Choroid plexus epithelial cell (primary cell): ENCODE data around the gene FAM3A.

ENCODE experiments used
- DNase-seq: peaks from one replicate; pipeline ENCODE4 v3.0.0-alpha.2; 2010; ENCODE audit warnings: low read depth
- H3K4me3 ChIP-seq: 2 replicates; pipeline ENCODE4 v1.5.1; 2011; ENCODE audit warnings: low read depth, mild to moderate bottlenecking, control low read depth, low read length, moderate library complexity
- TF ChIP-seq, protein P1 (sequence below): conservative IDR thresholded peaks from 2 replicates; pipeline ENCODE4 v1.5.1; 2011; ENCODE audit warnings: low read depth, mild to moderate bottlenecking, control low read depth, inconsistent platforms, low read length, moderate library complexity

The FAM3A gene

DNA sequence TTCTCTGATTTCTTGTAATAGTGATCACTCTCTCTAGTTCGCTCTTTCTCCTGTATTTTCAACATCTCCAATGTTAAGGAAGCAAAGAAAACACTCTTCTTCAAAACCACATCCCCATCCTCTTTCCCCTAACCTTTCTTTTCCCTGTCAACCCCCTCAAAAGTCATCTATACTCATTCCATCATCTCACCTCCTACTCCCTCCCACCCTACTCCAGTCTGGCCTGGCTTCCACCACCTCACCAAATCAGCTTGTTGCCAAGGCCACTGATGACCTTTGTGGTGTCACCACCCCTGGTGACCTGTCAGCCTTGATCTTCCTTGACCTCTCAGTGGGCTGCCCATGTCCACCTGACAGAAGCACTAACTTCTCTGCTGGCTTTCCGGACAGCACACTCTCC, 2.3 kb downstream of the FAM3A start:
- H3K4me3 ChIP-seq = no peak overlapping the region
- no peak for DNase-seq
- TF ChIP-seq, protein P1, sequence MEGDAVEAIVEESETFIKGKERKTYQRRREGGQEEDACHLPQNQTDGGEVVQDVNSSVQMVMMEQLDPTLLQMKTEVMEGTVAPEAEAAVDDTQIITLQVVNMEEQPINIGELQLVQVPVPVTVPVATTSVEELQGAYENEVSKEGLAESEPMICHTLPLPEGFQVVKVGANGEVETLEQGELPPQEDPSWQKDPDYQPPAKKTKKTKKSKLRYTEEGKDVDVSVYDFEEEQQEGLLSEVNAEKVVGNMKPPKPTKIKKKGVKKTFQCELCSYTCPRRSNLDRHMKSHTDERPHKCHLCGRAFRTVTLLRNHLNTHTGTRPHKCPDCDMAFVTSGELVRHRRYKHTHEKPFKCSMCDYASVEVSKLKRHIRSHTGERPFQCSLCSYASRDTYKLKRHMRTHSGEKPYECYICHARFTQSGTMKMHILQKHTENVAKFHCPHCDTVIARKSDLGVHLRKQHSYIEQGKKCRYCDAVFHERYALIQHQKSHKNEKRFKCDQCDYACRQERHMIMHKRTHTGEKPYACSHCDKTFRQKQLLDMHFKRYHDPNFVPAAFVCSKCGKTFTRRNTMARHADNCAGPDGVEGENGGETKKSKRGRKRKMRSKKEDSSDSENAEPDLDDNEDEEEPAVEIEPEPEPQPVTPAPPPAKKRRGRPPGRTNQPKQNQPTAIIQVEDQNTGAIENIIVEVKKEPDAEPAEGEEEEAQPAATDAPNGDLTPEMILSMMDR = no peak

DNA sequence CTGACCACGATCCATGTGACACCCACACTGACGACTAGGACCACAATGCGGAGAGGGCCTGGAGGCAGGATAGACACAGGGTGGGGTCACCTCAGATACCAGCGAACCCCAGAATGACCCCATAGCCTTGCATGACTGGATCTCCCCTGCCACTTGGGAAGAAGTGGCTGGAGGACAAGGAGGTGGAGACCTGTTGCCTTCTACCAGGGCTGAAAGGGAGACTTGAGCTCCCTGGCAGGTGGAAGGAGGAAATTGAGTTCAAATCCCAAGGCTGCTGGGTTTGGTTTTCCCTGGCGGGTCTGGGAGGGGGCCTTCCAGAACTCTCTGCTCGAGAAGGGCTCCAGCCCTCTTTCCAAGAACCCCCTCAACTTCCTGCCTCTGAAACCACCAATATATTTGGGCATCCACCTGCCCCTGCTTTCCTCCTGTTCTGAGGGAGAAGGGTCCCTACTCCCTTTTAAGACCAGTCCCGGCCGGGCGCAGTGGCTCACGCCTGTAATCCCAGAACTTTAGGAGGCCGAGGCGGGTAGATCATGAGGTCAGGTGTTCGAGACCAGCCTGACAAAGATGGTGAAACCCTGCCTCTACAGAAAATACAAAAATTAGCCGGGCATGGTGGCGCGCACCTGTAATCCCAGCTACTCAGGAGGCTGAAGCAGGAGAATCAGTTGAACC, 3.0 kb downstream of the FAM3A start:
- no peak for DNase-seq
- no peak overlapping the region for H3K4me3 ChIP-seq
- TF ChIP-seq, protein P1 = no peak

DNA sequence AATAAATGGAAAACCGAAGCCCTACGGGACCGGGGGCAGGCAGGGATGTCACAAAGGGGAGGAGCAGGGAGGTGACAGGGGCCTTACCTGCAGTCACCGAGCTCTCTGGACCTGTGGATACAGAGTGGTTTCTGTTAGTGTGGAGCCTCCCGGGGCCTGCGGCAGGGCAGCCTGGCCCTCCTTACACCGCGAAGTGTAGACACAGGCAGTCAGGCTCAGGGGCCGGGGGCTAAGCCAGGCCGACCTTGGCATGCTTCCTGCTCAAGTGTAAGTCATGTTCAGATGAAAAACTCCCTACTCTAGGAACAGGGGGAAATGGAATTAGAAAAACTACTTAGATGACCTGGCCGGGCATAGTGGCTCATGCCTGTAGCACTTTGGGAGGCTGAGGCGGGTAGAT, 4.3 kb downstream of the FAM3A start:
- H3K4me3 ChIP-seq = no peak overlapping the region
- no peak for DNase-seq
- TF ChIP-seq, protein P1 = no peak

DNA sequence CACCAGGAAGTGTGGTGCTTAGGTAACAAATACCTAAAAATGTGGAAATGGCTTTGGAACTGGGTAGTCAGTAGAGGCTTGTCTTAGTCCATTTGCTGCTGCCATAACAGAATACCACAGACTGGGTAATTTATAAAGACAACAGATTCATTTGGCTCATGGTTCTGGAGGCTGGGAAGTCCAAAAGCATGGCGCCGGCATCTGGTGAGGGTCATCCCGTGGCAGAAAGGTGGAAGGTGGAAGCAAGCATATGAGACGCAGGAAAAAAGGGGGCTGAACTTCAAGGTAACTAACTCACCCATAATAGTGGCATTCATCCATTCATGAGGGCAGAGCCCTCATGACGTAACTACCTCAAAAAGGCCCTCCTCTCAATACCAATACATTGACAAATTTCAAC, 6.6 kb downstream of the FAM3A start:
- TF ChIP-seq, protein P1 = no peak
- no peak overlapping the region for H3K4me3 ChIP-seq
- DNase-seq = no peak

DNA sequence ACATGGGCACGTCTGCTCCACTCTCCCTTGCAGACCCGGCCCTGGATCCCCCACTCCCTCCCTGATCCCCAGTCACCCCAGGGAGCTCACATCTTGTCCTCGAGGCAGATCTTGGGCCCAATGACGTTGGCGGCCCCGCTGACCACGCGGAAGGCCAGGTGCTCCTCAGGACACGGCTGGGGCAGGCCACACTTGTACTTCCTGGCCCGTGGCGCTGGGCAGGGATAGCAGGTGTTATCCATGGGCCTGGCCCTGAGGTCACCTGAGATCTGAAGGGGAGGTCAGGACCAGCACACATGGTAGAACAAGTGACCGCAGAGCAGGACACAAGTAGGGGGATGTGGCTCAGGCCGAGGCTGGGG, 7.7 kb downstream of the FAM3A start:
- H3K4me3 ChIP-seq = no peak overlapping the region
- DNase-seq = no peak
- TF ChIP-seq, protein P1 = no peak

DNA sequence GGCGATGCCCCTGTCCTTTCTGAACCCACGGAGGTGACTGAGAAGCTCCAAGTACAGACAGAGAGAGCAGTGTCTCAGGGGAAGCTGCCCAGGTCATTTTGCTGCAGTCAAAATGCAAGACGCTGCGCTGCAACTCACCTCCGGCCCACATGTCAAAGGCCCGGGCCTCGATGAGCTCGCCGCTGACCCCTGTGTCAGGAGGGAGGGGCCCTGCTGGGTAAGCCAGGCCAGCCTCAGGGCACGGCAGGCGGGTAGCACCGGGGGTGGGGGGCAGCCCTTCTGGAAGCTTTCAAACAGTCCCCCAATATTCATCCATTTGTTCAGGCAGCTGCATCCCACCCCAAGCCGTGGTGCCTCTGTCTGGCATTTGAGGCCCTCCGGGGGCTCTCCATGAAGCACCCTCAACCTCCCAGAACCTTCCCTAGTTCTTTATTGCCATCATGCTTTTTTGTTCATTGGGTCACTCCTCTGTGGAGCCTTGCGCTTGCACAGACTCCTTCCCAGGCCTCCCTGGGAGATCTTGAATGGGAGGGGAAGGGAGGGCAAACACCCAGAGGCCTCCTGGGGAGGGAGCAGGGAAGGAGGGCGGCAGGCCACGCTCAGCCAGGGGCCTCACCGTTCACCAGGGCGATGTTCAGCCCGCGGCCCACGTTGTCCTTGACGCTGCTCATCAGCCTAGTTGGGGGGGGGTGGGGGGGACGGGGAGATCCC, 8.2 kb downstream of the FAM3A start:
- TF ChIP-seq, protein P1 = no peak
- DNase-seq = no peak
- no peak overlapping the region for H3K4me3 ChIP-seq
